KOPT-K1 (cell line): ENCODE measurements around the gene HADH.
"Not testable (repeated sequence)": the region's sequence is repeated elsewhere in the genome, so short reads cannot be mapped to it uniquely, and the experiment has no call there.

Source experiments
- H3K27ac ChIP-seq: fragments of 200-600 bp; sonication (generic); 2 replicates; pipeline ENCODE4 v1.5.1; 2016; ENCODE audit warnings: antibody characterized with exemption, mild to moderate bottlenecking, low read depth, low read length; ENCODE audit not compliant: poor library complexity, severe bottlenecking
- H3K36me3 ChIP-seq: fragments of 200-600 bp; sonication (generic); 2 replicates; pipeline ENCODE4 v1.5.1; 2017; ENCODE audit warnings: antibody characterized with exemption, mild to moderate bottlenecking, low read length, moderate library complexity; ENCODE audit not compliant: insufficient read depth
- H3K9me3 ChIP-seq: fragments of 200-600 bp; sonication (generic); 2 replicates; pipeline ENCODE4 v1.5.1; 2017; ENCODE audit warnings: antibody characterized with exemption, low read length, mild to moderate bottlenecking; ENCODE audit not compliant: insufficient read depth, poor library complexity, severe bottlenecking

HADH gene

DNA sequence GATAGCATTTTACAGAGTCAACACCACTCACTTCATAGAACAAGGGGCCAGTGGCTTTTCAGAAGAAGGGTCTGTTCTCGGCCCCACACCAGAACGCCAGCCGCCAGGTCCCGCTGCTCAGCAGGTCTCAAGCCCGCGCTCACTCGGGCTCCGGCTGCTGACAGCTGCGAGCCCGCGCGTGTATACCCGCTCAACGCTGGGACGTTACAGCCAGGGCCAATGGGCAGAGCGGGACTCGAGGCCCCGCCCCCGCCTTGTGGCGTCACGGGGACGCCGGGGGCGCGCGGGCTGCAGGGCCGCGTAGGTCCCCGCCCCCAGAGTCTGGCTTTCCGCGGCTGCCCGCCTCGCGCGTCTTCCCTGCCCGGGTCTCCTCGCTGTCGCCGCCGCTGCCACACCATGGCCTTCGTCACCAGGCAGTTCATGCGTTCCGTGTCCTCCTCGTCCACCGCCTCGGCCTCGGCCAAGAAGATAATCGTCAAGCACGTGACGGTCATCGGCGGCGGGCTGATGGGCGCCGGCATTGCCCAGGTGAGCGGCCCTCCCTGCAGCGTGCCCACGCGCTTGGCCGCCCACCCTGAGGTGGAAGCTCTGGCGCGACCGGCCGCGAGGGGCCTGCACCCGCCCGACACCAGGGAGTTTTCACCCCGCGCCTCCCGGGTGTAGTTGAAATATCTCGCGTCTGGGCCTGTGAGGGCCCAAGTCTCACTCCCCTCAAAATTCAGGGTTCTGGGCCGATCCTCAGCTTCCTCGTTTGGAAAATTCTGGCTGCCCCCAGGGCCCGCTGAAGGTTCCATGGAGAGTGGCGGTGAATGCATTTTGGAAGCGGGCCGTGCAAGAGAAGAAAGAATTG lies at the start of gene HADH:
TSS of gene HADH (plus strand) at position 353 of the 850 bp plus-strand sequence. CDS start at position 397, 44 bp downstream.
- Histone ChIP-seq H3K27ac (peak within 1 kb of the TSS; percentile 85), H3K9me3 (no peaks in the 10 kb centered on the region)

DNA sequence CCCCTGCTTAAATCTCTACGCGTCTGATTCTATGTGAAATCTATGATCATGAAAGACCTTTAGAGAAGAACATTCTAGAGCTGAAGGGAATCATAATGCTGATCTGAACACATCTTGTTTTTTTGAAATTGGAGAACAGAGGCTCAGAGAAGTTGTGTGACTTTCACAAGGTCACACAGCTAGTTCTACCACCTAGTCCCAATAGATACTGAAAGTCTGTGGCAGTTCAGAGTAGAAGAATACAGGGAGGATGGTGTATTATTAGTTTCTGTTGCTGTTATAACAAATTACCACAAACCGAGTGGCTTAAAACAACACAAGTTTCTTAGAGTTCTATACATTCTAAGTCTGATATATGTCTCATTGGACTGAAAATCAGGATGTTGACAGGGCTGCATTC lies 43.9 kb upstream of the HADH start:
- Histone ChIP-seq H3K36me3 (peaks cover 51% of the 10 kb centered on the region), H3K27ac (no peak overlapping the region)

More for the DNA sequence above, at the start of gene HADH:
- H3K36me3 ChIP-seq, result peaks cover 5% of the 10 kb centered on the region

DNA sequence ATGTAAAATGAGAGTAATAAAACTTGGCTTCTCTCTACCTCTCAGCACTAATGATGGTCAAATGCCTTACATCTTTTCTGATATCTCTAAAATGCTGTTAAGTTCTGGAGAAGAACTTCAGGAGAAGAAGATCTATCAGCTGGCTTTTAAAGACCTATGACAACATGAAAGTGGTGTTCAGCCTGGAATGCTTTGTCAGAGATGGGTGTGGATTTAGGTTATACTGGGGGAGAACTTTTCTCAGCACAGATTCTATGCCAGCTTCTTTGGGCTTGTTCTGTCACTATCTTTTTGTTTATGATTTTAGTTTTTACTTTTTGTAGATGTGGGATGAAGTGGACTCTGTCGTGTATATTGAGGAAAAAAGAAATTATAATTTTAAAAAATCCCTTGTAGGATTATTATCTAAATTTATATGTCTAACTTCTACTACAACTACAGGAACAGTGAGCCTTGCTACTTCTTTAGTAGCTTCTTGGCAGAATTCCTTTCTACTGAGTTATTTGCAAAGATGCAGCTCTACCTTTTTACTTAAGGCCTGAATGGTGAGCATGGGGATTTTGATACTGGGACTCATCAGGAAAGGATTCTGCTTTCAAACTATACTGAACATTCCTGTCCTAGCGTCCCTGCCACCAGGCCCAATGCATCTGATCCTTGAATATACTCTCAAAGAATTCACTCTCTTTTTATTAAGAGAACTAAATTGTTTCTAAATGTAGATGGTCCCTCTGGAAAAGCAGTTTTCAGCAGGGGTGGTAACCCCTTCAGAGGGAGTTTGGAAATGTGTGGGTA lies 38.7 kb upstream of the HADH start:
- H3K9me3 ChIP-seq, result peaks cover 7% of the 10 kb centered on the region
- peaks cover 62% of the 10 kb centered on the region for H3K36me3 ChIP-seq
- H3K27ac ChIP-seq, result no peak overlapping the region

More for the DNA sequence above, 43.9 kb upstream of the HADH start:
- H3K9me3 ChIP-seq, result no peaks in the 10 kb centered on the region

DNA sequence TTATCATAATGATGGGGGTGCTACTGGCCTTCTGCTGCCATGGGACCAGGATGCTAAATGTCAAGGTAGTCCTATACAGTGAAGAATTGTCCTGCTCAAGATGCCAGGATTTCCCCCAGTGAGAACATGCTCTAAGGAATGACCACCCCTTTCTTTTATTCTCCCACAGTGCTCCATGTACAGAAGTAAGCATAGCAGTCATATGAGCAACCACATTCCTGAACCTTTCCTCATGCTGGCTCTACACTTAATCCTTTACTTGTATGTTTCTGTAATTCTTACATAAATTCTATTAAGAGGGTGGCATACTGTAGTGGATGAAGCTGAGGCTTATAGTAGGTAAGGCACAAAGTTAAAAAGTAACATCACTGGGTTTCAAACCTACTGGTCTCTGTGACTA lies 38.1 kb upstream of the HADH start:
- Histone ChIP-seq H3K27ac (no peak overlapping the region), H3K9me3 (peaks cover 7% of the 10 kb centered on the region), H3K36me3 (peaks cover 56% of the 10 kb centered on the region)

DNA sequence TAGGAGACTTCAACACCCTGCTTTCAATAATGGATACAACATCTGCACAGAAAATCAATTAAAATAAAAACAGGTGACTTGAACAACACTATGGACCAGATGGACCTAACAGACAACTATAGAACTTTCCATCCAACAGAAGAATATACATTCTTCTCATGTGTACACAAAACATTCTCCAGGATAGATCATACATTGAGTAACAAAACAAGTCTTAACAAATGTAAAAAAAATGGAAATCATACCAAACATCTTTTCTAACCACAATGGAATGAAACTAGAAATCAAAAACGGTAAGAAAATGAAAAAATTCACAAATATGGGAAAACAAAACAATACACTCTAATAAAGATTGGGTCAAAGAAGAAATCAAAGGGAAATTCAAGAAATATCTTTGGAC lies 33.7 kb upstream of the HADH start:
- Histone ChIP-seq H3K27ac (no peak overlapping the region), H3K36me3 (peaks cover 23% of the 10 kb centered on the region), H3K9me3 (peaks cover 7% of the 10 kb centered on the region)

DNA sequence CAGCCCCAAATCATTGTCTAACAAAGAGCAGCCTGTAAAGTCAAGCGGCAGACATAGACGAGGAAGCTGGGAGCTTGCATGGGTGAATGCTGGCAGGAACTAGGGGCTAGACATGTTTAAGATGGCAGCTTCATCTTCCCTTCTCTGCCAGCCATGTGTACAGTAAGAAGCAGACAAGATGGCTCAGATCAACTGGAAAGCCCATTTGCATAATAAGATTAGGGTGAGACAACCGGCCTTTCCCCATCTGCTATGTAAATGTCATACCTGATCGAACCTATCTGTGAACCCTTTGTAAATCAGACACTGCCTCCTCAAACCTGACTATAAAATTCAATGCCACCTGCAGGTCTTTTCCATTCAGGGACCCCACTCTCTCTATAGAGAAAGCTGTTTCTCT lies 22.8 kb upstream of the HADH start:
- no peak overlapping the region for H3K27ac ChIP-seq
- H3K9me3 ChIP-seq, result no peaks in the 10 kb centered on the region
- H3K36me3 ChIP-seq, result no peaks in the 10 kb centered on the region

DNA sequence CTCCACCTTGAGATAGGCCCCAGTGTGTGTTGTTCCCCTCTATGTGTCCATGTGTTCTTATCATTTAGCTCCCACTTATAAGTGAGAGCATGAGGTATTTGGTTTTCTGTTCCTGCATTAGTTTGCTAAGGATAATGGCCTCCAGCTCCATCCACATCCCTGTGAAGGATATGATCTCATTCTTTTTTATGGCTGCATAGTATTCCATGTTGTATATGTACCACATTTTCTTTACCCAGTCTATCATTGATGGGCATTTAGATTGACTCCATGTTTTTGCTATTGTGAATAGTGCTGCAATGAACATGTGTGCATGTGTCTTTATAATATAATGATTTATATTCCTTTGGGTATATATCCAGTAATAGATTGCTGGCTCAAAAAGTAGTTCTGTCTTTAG lies 22.2 kb upstream of the HADH start:
- H3K9me3 ChIP-seq, H3K36me3 ChIP-seq, H3K27ac ChIP-seq: not testable (repeated sequence)

DNA sequence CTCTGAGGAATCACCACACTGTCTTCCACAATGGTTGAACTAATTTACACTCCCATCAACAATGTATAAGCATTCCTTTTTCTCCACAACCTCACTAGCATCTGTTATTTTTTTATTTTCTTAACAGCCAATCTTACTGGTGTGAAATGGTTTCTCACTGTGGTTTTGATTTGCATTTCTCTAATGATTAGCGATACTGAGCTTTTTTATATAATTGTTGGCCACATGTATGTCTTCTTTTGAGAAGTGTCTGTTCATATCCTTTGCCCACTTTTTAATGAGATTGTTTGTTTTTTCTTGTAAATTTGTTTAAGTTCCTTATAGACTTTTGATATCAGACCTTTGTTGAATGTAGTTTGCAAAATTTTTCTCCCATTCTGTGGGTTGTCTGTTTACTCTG lies 21.8 kb upstream of the HADH start:
- H3K36me3 ChIP-seq, H3K9me3 ChIP-seq, H3K27ac ChIP-seq: not testable (repeated sequence)

DNA sequence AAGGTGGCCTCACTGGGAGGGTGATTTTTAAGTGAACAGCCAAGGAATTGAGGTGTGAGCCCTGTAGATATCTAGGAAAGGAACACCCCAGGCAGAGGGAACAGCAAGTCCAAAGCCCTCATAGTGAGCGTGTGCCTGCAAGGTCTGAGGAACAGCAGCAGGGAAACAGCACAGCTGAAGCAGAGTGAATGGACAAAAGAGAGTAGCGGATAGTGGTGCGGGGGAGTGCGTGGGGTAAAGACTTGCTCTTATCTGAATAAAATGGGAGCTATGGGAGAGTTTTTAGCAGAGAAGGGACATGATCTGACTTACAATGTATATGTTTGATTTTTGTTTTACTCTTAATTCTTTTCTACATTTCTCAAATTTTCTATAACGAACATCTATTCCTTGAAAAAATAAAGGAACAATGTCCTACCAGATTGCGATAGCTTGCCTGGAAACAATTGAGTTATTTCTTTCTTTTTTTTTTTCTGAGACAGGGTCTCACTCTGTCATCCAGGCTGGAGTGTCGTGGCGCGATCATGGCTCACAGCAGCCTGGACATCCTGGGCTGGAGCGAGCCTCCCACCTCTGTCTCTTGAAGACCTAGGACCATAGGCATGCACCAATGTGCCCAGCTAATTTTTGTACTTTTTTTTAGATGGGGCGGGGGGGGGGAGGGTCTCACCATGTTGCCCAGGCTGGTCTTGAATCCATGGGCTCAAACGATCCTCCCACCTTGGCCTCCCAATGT lies 19.5 kb upstream of the HADH start:
- H3K27ac ChIP-seq, result no peak overlapping the region
- H3K36me3 ChIP-seq, result no peaks in the 10 kb centered on the region
- peaks cover 6% of the 10 kb centered on the region for H3K9me3 ChIP-seq

DNA sequence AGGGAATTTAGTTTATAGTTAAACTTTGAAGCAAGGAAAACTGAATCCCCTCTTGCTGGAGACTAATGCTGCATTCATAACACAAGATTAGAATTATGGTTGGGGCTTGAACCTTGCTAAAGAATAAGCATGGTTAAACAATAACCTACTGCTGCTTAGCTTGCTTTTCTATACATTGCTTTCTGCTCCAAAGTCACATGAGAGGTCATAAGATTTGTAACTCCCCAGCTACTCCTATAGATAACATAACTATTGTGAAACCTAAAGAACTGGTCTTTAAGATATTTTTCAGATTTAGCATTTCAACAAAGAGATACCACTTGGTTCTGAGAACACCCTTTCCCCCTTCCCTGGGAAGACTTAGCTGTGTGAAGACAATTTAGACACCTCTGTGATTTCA lies 17.1 kb upstream of the HADH start:
- Histone ChIP-seq H3K36me3 (no peaks in the 10 kb centered on the region), H3K27ac (no peak overlapping the region), H3K9me3 (peaks cover 6% of the 10 kb centered on the region)

DNA sequence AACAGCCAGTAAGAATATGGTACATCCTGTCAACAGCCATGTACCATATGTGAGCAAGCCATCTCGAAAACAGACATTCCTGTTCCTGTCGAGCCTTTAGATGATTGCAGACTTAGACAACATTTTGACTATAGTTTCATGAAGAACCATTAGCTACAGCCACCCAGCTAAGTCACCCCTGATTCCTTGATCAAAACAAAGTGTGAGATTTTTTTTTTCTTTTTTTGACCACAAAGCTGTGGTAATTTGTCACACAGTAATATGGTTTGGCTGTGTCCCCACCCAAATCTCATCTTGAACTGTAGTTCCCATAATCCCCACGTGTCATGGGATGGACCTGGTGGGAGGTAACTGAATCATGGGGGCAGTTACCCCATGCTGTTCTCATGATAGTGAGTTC lies 15.2 kb upstream of the HADH start:
- no peak overlapping the region for H3K27ac ChIP-seq
- peaks cover 6% of the 10 kb centered on the region for H3K9me3 ChIP-seq
- H3K36me3 ChIP-seq, result no peaks in the 10 kb centered on the region

DNA sequence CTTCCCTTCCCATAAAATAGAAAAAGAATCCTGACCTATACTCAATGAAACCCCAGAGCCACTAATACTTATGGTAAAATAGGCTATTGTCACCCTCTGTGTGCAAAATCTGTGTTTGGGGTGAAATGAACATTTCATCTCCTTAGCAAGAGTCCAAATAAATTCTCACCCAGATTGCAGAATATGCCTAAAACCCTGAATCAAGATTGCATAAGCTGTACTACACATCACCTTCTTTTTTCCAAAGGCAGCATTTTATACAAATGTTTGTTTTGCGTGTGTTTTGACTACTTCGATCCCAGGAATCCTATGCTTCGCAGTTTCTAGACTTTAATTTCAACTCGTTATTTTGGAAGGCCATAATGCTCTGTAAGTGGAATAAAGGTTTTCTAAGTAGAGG lies 12.2 kb upstream of the HADH start:
- Histone ChIP-seq H3K36me3 (no peaks in the 10 kb centered on the region), H3K9me3 (peaks cover 24% of the 10 kb centered on the region), H3K27ac (no peak overlapping the region)

DNA sequence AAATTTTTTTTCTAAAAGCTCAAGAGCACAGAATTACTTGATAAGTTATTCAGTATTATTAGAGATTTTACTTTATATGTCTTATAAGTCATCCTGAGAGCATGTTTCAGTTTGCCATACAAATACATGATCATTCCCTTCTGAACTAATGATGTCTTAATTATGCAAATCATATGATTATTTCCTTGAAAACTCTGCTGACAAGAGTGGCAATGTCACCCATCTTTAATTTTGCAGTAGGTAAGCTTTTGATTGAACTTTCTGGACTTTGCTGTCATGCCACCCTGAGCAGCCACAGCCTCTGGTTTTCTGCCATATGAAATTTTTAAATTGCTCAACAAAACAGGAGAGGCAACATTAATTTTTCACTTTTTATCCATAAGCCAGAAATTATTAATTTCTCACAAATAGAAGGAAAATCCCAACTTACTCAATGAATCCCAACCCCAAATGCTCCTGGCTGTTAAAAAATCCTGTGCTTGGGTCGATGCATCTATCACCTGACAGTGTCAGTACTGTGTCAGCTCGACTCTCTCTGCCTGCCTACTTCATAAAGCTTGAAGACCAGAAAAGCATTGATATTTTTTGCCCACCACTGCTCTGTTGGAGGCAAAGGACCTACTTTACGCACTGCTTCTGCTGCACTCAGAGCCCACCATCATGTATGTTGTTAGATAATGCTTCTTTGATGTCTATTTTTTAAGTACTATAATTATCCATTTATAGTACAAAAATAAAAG lies 11.6 kb upstream of the HADH start:
- H3K27ac ChIP-seq, result no peak overlapping the region
- peaks cover 24% of the 10 kb centered on the region for H3K9me3 ChIP-seq
- no peaks in the 10 kb centered on the region for H3K36me3 ChIP-seq

DNA sequence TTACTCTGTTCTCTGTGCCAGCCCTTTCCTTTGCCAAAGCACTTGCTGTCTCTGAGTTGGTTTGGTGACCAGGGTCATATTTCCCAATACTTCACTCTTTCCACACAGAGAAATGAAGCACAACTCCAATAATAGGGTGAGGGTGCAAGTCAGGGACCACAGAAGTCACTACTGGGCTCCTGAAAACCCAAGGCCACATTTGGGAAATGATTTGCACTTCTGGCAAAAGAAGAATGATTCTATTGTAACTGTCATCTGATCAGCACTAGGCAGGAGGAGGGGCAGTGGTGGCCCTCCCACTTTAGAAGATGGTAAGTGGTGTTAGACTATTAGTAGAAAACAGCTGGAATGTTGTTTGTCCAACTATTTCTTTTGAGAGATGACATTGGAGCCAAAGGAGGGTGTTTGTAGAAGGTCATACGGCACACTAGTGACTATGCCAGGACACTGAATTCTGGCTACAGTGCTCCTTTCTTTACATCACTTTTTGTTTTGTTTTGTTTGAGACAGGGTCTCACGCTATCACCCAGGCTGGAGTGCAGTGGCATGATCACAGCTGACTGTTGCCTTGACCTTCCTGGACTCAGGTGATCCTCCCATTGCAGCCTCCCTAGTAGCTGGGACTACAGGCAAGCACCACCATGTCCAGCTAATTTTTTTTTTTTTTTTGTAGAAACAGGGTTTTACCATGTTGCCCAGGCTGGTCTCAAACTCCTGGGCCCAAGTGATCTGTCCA lies 10.8 kb upstream of the HADH start:
- Histone ChIP-seq H3K27ac (no peak overlapping the region), H3K36me3 (no peaks in the 10 kb centered on the region), H3K9me3 (peaks cover 24% of the 10 kb centered on the region)
